PC-9 (cell line): ENCODE measurements around the gene RBM39.
"Not testable (repeated sequence)": the region's sequence is repeated elsewhere in the genome, so short reads cannot be mapped to it uniquely, and the experiment has no call there.

Experiments
- CTCF ChIP-seq: fragments of 200-600 bp; sonication (generic); conservative IDR thresholded peaks from 2 replicates; pipeline ENCODE4 v1.6.1; 2017; ENCODE audit warnings: mixed run types, antibody characterized with exemption, mild to moderate bottlenecking, moderate library complexity
- EZH2 ChIP-seq: fragments of 200-600 bp; sonication (generic); IDR thresholded peaks from 2 replicates; pipeline ENCODE4 v1.8.0; 2017; ENCODE audit warnings: antibody characterized with exemption, low read depth

- TF ChIP-seq CTCF, EZH2: not testable (repeated sequence)
These were observed 23.7 kb downstream of the RBM39 start for GRCh38 chr20:35718321-35718720.
